ENCODE measurements around the gene DHRS3.

The DHRS3 gene

GRCh38 chr1:12657060-12657884 is 39.3 kb upstream of the DHRS3 start:
- no peak overlapping the region for H3K18ac ChIP-seq (ENCODE audit: low read length)
- H2AK5ac ChIP-seq (ENCODE audit: low read depth, low read length) = no peak overlapping the region
- no peak overlapping the region for H2BK15ac ChIP-seq (ENCODE audit: low read length)
- H3K4me1 ChIP-seq (ENCODE audit: control insufficient read depth in 2 of 2, insufficient read depth in 1 of 2, low read depth in 1 of 2, low read length in 2 of 2) = no peaks in the 10 kb centered on the region
- no peak overlapping the region for H3K23ac ChIP-seq (ENCODE audit: low read depth, low read length, poor library complexity)
- H3K9me3 ChIP-seq (replicated peaks in 1 of 2; ENCODE audit: control insufficient read depth in 2 of 2, insufficient read depth in 1 of 2, low read depth in 1 of 2, low read length in 2 of 2) = no peaks in the 10 kb centered on the region
- no peak overlapping the region for H4K91ac ChIP-seq (ENCODE audit: low read depth, low read length, poor library complexity)
- H3K9ac ChIP-seq (ENCODE audit: low read depth, low read length, poor library complexity) = no peak overlapping the region
- no peak overlapping the region for H3K4me2 ChIP-seq (ENCODE audit: insufficient read depth, low read length, poor library complexity, severe bottlenecking)
- no peak overlapping the region for H2BK5ac ChIP-seq (ENCODE audit: low read length)
- no peak overlapping the region for H3K4ac ChIP-seq (ENCODE audit: low read length)
- H3K14ac ChIP-seq (ENCODE audit: low read length) = no peak overlapping the region
- no peak overlapping the region for H4K8ac ChIP-seq (ENCODE audit: low read depth, low read length)
- no peak overlapping the region for H3K4me3 ChIP-seq (ENCODE audit: low read length in 2 of 2)
- H3K27ac ChIP-seq (replicated peaks; ENCODE audit: low read length) = no peak overlapping the region
- no peak overlapping the region for H2AFZ ChIP-seq (ENCODE audit: low read length)
- H3K79me1 ChIP-seq (ENCODE audit: low read depth, low read length) = no peaks in the 10 kb centered on the region
- no peak for DNase-seq (ENCODE audit: low spot score)
- WGBS, 2 donors (ENCODE audit: extremely low coverage in 2 of 2, insufficient read length in 2 of 2, insufficient replicate concordance in 1 of 2) = no CpG with 5 or more reads among the region's 13 CpGs
- H2BK12ac ChIP-seq (ENCODE audit: low read length) = no peak overlapping the region
- no peaks in the 10 kb centered on the region for H3K27me3 ChIP-seq (ENCODE audit: control insufficient read depth in 3 of 3, insufficient read depth in 3 of 3, low read depth in 1 of 3, low read length in 3 of 3)
- H3K36me3 ChIP-seq (replicated peaks in 1 of 2; ENCODE audit: control insufficient read depth in 2 of 2, insufficient read depth in 2 of 2, low read length in 2 of 2) = no peaks in the 10 kb centered on the region
- H2BK120ac ChIP-seq (ENCODE audit: low read depth, low read length) = no peak overlapping the region

GRCh38 chr1:12656575-12656974 is 38.6 kb upstream of the DHRS3 start:
- Histone ChIP-seq H3K4ac (ENCODE audit: low read length) (no peak overlapping the region), H3K23ac (ENCODE audit: low read depth, low read length, poor library complexity) (no peak overlapping the region), H2AFZ (ENCODE audit: low read length) (no peak overlapping the region), H3K9ac (ENCODE audit: low read depth, low read length, poor library complexity) (no peak overlapping the region), H2BK12ac (ENCODE audit: low read length) (no peak overlapping the region), H3K9me3 (replicated peaks in 1 of 2; ENCODE audit: control insufficient read depth in 2 of 2, insufficient read depth in 1 of 2, low read depth in 1 of 2, low read length in 2 of 2) (peaks cover 0 to 2% of the 10 kb centered on the region in 2 donors), H3K27me3 (ENCODE audit: control insufficient read depth in 3 of 3, insufficient read depth in 3 of 3, low read depth in 1 of 3, low read length in 3 of 3) (no peaks in the 10 kb centered on the region), H3K18ac (ENCODE audit: low read length) (no peak overlapping the region), H2BK120ac (ENCODE audit: low read depth, low read length) (no peak overlapping the region), H3K36me3 (replicated peaks in 1 of 2; ENCODE audit: control insufficient read depth in 2 of 2, insufficient read depth in 2 of 2, low read length in 2 of 2) (no peaks in the 10 kb centered on the region), H4K8ac (ENCODE audit: low read depth, low read length) (no peak overlapping the region), H2BK15ac (ENCODE audit: low read length) (no peak overlapping the region), H2BK5ac (ENCODE audit: low read length) (no peak overlapping the region), H3K4me1 (ENCODE audit: control insufficient read depth in 2 of 2, insufficient read depth in 1 of 2, low read depth in 1 of 2, low read length in 2 of 2) (no peaks in the 10 kb centered on the region), H3K4me3 (ENCODE audit: low read length in 2 of 2) (no peak overlapping the region), H4K91ac (ENCODE audit: low read depth, low read length, poor library complexity) (no peak overlapping the region), H3K4me2 (ENCODE audit: insufficient read depth, low read length, poor library complexity, severe bottlenecking) (no peak overlapping the region), H3K79me1 (ENCODE audit: low read depth, low read length) (no peaks in the 10 kb centered on the region), H3K27ac (replicated peaks; ENCODE audit: low read length) (no peak overlapping the region), H3K14ac (ENCODE audit: low read length) (no peak overlapping the region), H2AK5ac (ENCODE audit: low read depth, low read length) (no peak overlapping the region)
- no peak for DNase-seq (ENCODE audit: low spot score)
- no CpG with 5 or more reads among the region's 4 CpGs for WGBS, 2 donors (ENCODE audit: extremely low coverage in 2 of 2, insufficient read length in 2 of 2, insufficient replicate concordance in 1 of 2)

- Histone ChIP-seq H3K4ac (ENCODE audit: low read length) (no peak overlapping the region), H2BK12ac (ENCODE audit: low read length) (no peak overlapping the region), H2AK5ac (ENCODE audit: low read depth, low read length) (no peak overlapping the region), H3K36me3 (replicated peaks in 1 of 2; ENCODE audit: control insufficient read depth in 2 of 2, insufficient read depth in 2 of 2, low read length in 2 of 2) (no peaks in the 10 kb centered on the region), H3K4me2 (ENCODE audit: insufficient read depth, low read length, poor library complexity, severe bottlenecking) (no peak overlapping the region), H3K18ac (ENCODE audit: low read length) (no peak overlapping the region), H2BK5ac (ENCODE audit: low read length) (no peak overlapping the region), H4K91ac (ENCODE audit: low read depth, low read length, poor library complexity) (no peak overlapping the region), H4K8ac (ENCODE audit: low read depth, low read length) (no peak overlapping the region), H3K9ac (ENCODE audit: low read depth, low read length, poor library complexity) (no peak overlapping the region), H2AFZ (ENCODE audit: low read length) (no peak overlapping the region), H3K14ac (ENCODE audit: low read length) (no peak overlapping the region), H2BK120ac (ENCODE audit: low read depth, low read length) (no peak overlapping the region), H3K4me1 (ENCODE audit: control insufficient read depth in 2 of 2, insufficient read depth in 1 of 2, low read depth in 1 of 2, low read length in 2 of 2) (no peaks in the 10 kb centered on the region), H3K79me1 (ENCODE audit: low read depth, low read length) (no peaks in the 10 kb centered on the region), H3K27me3 (ENCODE audit: control insufficient read depth in 3 of 3, insufficient read depth in 3 of 3, low read depth in 1 of 3, low read length in 3 of 3) (no peaks in the 10 kb centered on the region), H3K4me3 (ENCODE audit: low read length in 2 of 2) (no peak overlapping the region), H2BK15ac (ENCODE audit: low read length) (no peak overlapping the region), H3K27ac (replicated peaks; ENCODE audit: low read length) (no peak overlapping the region), H3K23ac (ENCODE audit: low read depth, low read length, poor library complexity) (no peak overlapping the region), H3K9me3 (replicated peaks in 1 of 2; ENCODE audit: control insufficient read depth in 2 of 2, insufficient read depth in 1 of 2, low read depth in 1 of 2, low read length in 2 of 2) (peaks cover 0 to 2% of the 10 kb centered on the region in 2 donors)
- no CpG with 5 or more reads among the region's 8 CpGs for WGBS, 2 donors (ENCODE audit: extremely low coverage in 2 of 2, insufficient read length in 2 of 2, insufficient replicate concordance in 1 of 2)
- no peak for DNase-seq (ENCODE audit: low spot score)
Observed at GRCh38 chr1:12654657-12655056, 36.6 kb upstream of the DHRS3 start.

GRCh38 chr1:12654004-12654567 is 36.1 kb upstream of the DHRS3 start:
- Histone ChIP-seq H2BK5ac (ENCODE audit: low read length) (no peak overlapping the region), H3K23ac (ENCODE audit: low read depth, low read length, poor library complexity) (no peak overlapping the region), H4K91ac (ENCODE audit: low read depth, low read length, poor library complexity) (no peak overlapping the region), H3K4me3 (ENCODE audit: low read length in 2 of 2) (no peak overlapping the region), H2AK5ac (ENCODE audit: low read depth, low read length) (no peak overlapping the region), H2BK120ac (ENCODE audit: low read depth, low read length) (no peak overlapping the region), H3K14ac (ENCODE audit: low read length) (no peak overlapping the region), H3K36me3 (replicated peaks in 1 of 2; ENCODE audit: control insufficient read depth in 2 of 2, insufficient read depth in 2 of 2, low read length in 2 of 2) (no peaks in the 10 kb centered on the region), H3K4me2 (ENCODE audit: insufficient read depth, low read length, poor library complexity, severe bottlenecking) (no peak overlapping the region), H2AFZ (ENCODE audit: low read length) (no peak overlapping the region), H2BK15ac (ENCODE audit: low read length) (no peak overlapping the region), H3K9ac (ENCODE audit: low read depth, low read length, poor library complexity) (no peak overlapping the region), H3K27ac (replicated peaks; ENCODE audit: low read length) (no peak overlapping the region), H4K8ac (ENCODE audit: low read depth, low read length) (no peak overlapping the region), H3K9me3 (replicated peaks in 1 of 2; ENCODE audit: control insufficient read depth in 2 of 2, insufficient read depth in 1 of 2, low read depth in 1 of 2, low read length in 2 of 2) (peaks cover 0 to 2% of the 10 kb centered on the region in 2 donors), H3K27me3 (ENCODE audit: control insufficient read depth in 3 of 3, insufficient read depth in 3 of 3, low read depth in 1 of 3, low read length in 3 of 3) (no peaks in the 10 kb centered on the region), H3K79me1 (ENCODE audit: low read depth, low read length) (no peaks in the 10 kb centered on the region), H3K4ac (ENCODE audit: low read length) (no peak overlapping the region), H2BK12ac (ENCODE audit: low read length) (no peak overlapping the region), H3K4me1 (ENCODE audit: control insufficient read depth in 2 of 2, insufficient read depth in 1 of 2, low read depth in 1 of 2, low read length in 2 of 2) (no peaks in the 10 kb centered on the region), H3K18ac (ENCODE audit: low read length) (no peak overlapping the region)
- no CpG with 5 or more reads among the region's 4 CpGs for WGBS, 2 donors (ENCODE audit: extremely low coverage in 2 of 2, insufficient read length in 2 of 2, insufficient replicate concordance in 1 of 2)
- DNase-seq (ENCODE audit: low spot score) = no peak

Measured in neuronal stem cell (in vitro differentiated cells).